Measurements from ENCODE around the gene GAS6. TPM values are rescaled to one million over a fixed set of nuclear protein-coding genes. Genes with fewer than 3 reads are reported as not detected.

Gene GAS6
- total and polyA plus RNA-seq, 2 donors (not counting 1 experiment from before 2014, with no cell fraction given), result 0.25 to 0.78 TPM

DNA sequence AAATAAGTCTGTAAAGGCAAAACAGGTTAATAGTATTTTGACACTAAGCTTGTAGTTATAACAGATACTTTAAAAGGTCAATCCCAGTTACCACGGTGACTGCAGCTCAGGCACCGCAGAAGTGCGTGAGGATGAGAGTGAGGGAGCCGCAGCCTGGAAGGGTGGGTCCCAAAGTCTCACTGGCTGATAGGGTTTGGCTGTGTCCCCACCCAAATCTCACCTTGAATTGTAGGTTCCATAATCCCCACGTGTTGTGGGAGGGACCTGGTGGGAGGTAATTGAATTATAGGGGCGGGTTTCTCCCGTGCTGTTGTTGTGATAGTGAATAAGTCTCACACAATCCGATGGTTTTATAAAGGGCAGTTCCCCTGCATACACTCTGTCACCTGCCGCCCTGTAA lies 40.0 kb upstream of the GAS6 start:
- intact Hi-C loops (cut with micrococcal nuclease), result no loop called here
- Histone ChIP-seq H4K20me1 (ENCODE audit: control insufficient read depth, insufficient read depth, low read length, poor library complexity, severe bottlenecking) (no peaks in the 10 kb centered on the region), H3K27me3 (replicated peaks in 1 of 4; ENCODE audit: control extremely low read depth in 1 of 4, control insufficient read depth in 3 of 4, insufficient read depth in 4 of 4, low read length in 3 of 4) (peaks cover 0 to 16% (median 9%) of the 10 kb centered on the region in 4 experiments), H3K4me3 (ENCODE audit: control extremely low read depth in 1 of 5, extremely low read depth in 1 of 5, insufficient read depth in 1 of 5, low read depth in 2 of 5, low read length in 4 of 5) (no peak overlapping the region), H3K27ac (ENCODE audit: low read length in 2 of 2) (no peak overlapping the region), H3K4me2 (replicated peaks; ENCODE audit: low read depth, low read length, poor library complexity, severe bottlenecking) (no peak overlapping the region), H3K36me3 (replicated peaks in 1 of 2; ENCODE audit: control extremely low read depth in 1 of 2, control insufficient read depth in 1 of 2, extremely low read depth in 1 of 2, insufficient read depth in 2 of 2, low read length in 1 of 2) (no peaks in the 10 kb centered on the region), H3K9me3 (ENCODE audit: control extremely low read depth in 1 of 3, control insufficient read depth in 2 of 3, insufficient read depth in 1 of 3, low read length in 2 of 3) (peaks cover 0 to 5% (median 0%) of the 10 kb centered on the region in 3 donors), H3K4me1 (ENCODE audit: control insufficient read depth in 2 of 2, insufficient read depth in 2 of 2, low read length in 2 of 2) (peaks cover 7% of the 10 kb centered on the region in 2 donors), H3K9ac (ENCODE audit: low read length) (no peak overlapping the region), H2AFZ (ENCODE audit: insufficient read depth, low read depth, low read length, poor library complexity, severe bottlenecking) (no peak overlapping the region), H3K79me2 (ENCODE audit: control insufficient read depth, insufficient read depth, low read length) (no peaks in the 10 kb centered on the region)
- Mint-ChIP-seq H3K9me3 (ENCODE audit: insufficient read depth) (no peaks in the 10 kb centered on the region), H3K27me3 (peaks cover 16% of the 10 kb centered on the region), H3K27ac (no peak overlapping the region), H3K4me3 (no peak overlapping the region), H3K4me1 (peaks cover 7% of the 10 kb centered on the region)
- TF ChIP-seq, protein P1, sequence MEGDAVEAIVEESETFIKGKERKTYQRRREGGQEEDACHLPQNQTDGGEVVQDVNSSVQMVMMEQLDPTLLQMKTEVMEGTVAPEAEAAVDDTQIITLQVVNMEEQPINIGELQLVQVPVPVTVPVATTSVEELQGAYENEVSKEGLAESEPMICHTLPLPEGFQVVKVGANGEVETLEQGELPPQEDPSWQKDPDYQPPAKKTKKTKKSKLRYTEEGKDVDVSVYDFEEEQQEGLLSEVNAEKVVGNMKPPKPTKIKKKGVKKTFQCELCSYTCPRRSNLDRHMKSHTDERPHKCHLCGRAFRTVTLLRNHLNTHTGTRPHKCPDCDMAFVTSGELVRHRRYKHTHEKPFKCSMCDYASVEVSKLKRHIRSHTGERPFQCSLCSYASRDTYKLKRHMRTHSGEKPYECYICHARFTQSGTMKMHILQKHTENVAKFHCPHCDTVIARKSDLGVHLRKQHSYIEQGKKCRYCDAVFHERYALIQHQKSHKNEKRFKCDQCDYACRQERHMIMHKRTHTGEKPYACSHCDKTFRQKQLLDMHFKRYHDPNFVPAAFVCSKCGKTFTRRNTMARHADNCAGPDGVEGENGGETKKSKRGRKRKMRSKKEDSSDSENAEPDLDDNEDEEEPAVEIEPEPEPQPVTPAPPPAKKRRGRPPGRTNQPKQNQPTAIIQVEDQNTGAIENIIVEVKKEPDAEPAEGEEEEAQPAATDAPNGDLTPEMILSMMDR (IDR thresholded peaks at IDR 0.05), result no peak
- TF ChIP-seq EZH2 (IDR thresholded peaks at IDR 0.05; ENCODE audit: borderline replicate concordance, insufficient read depth, low read depth, low read length, poor library complexity, severe bottlenecking), result no peak
- POLR2A ChIA-PET, result no interaction called here
- ATAC-seq (ENCODE audit: low read depth) (no peak), DNase-seq (no peak)
- CTCF ChIA-PET, result interaction anchor here (1.2 kb wide), 1 partner anchor 179 kb away, joined by 4 read pairs; no protein-coding TSS in a partner anchor
- 93% methylated on average over 5 of the region's 9 CpGs for WGBS (ENCODE audit: insufficient coverage)

DNA sequence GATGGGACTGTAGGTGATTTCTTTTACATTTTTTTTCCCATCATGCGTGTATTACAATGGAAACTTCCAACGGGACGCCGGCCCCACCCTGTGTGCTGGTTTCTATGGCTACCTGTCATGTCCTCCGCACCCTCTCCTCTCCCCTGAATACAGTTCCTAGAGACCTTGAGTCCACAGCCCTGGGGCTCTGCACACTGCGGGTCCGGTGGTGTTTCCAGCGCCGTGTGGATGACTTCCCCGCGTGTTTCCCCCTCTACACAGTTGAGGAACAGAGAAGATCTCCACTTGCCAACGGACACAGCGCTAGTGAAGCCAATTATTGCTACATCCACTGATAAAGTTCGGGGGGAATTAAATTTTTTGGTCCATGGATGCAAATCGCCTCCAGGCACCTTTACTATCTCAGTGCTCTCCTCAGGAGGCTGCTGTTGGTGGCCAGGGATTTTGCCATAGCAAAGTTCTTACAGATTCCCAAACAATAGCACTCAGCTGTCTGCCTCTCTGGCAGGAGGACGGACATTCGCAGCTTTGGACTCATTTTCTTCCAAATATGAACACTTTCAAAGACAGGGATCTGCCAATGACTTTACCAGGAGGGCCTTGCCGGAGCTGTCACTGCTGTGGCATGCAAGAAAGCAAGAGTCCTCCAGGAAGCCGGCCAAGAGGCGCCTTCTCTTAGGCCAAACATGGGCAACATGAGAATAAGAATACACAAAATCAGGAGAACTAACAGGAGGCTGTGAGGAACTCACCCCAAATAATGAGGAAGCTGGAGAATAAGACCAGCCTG lies 39.3 kb upstream of the GAS6 start:
- no peak for TF ChIP-seq EZH2 (IDR thresholded peaks at IDR 0.05; ENCODE audit: borderline replicate concordance, insufficient read depth, low read depth, low read length, poor library complexity, severe bottlenecking)
- TF ChIP-seq, protein P1 (IDR thresholded peaks at IDR 0.05), result no peak
- Mint-ChIP-seq H3K27me3 (peaks cover 13% of the 10 kb centered on the region), H3K9me3 (ENCODE audit: insufficient read depth) (no peaks in the 10 kb centered on the region), H3K4me3 (no peak overlapping the region), H3K4me1 (peaks cover 2% of the 10 kb centered on the region), H3K27ac (no peak overlapping the region)
- Histone ChIP-seq H3K4me2 (replicated peaks; ENCODE audit: low read depth, low read length, poor library complexity, severe bottlenecking) (no peak overlapping the region), H3K4me3 (ENCODE audit: control extremely low read depth in 1 of 5, extremely low read depth in 1 of 5, insufficient read depth in 1 of 5, low read depth in 2 of 5, low read length in 4 of 5) (no peak overlapping the region), H4K20me1 (ENCODE audit: control insufficient read depth, insufficient read depth, low read length, poor library complexity, severe bottlenecking) (no peaks in the 10 kb centered on the region), H3K9ac (ENCODE audit: low read length) (no peak overlapping the region), H3K27me3 (replicated peaks in 1 of 4; ENCODE audit: control extremely low read depth in 1 of 4, control insufficient read depth in 3 of 4, insufficient read depth in 4 of 4, low read length in 3 of 4) (peaks cover 0 to 19% (median 9%) of the 10 kb centered on the region in 4 experiments), H3K36me3 (replicated peaks in 1 of 2; ENCODE audit: control extremely low read depth in 1 of 2, control insufficient read depth in 1 of 2, extremely low read depth in 1 of 2, insufficient read depth in 2 of 2, low read length in 1 of 2) (no peaks in the 10 kb centered on the region), H3K79me2 (ENCODE audit: control insufficient read depth, insufficient read depth, low read length) (no peaks in the 10 kb centered on the region), H3K27ac (ENCODE audit: low read length in 2 of 2) (no peak overlapping the region), H3K4me1 (ENCODE audit: control insufficient read depth in 2 of 2, insufficient read depth in 2 of 2, low read length in 2 of 2) (peaks cover 4% of the 10 kb centered on the region in 2 donors), H3K9me3 (ENCODE audit: control extremely low read depth in 1 of 3, control insufficient read depth in 2 of 3, insufficient read depth in 1 of 3, low read length in 2 of 3) (peaks cover 0 to 5% (median 0%) of the 10 kb centered on the region in 3 donors), H2AFZ (ENCODE audit: insufficient read depth, low read depth, low read length, poor library complexity, severe bottlenecking) (no peak overlapping the region)
- intact Hi-C loops (cut with micrococcal nuclease), result no loop called here
- no peak for DNase-seq
- ChIA-PET POLR2A (no interaction called here), CTCF (interaction anchor here (1.2 kb wide), 1 partner anchor 179 kb away, joined by 4 read pairs; no protein-coding TSS in a partner anchor)
- 93% methylated on average over 19 of the region's 20 CpGs for WGBS (ENCODE audit: insufficient coverage)
- ATAC-seq (ENCODE audit: low read depth), result no peak
